ENCODE results near the gene CAMTA1. TPM values are rescaled to one million over a fixed set of nuclear protein-coding genes. Genes with fewer than 3 reads are reported as not detected.

Gene CAMTA1
- total RNA-seq, 1 experiment from 2014 or later: 69.5 TPM

- TF ChIP-seq ZBTB33 (IDR thresholded peaks at IDR 0.05; ENCODE audit: extremely low read depth, insufficient replicate concordance, low read length) (no peak), ATF3 (IDR thresholded peaks at IDR 0.05) (no peak), SIN3A (IDR thresholded peaks at IDR 0.05; ENCODE audit: low read depth) (no peak), SRF (IDR thresholded peaks at IDR 0.05; ENCODE audit: low read depth) (no peak)
Measured at GRCh38 chr1:7429290-7429689, 644.0 kb downstream of the CAMTA1 start (continued).

GRCh38 chr1:7430047-7430608, 644.9 kb downstream of the CAMTA1 start:
- H2AFZ ChIP-seq (ENCODE audit: low read depth, low read length, poor library complexity, severe bottlenecking): no peak overlapping the region
- no peak overlapping the region for H3K27ac ChIP-seq (ENCODE audit: low read depth, low read length)
- no peaks in the 10 kb centered on the region for H3K79me2 ChIP-seq (ENCODE audit: insufficient read depth, low read length)
- no peaks in the 10 kb centered on the region for H4K20me1 ChIP-seq (ENCODE audit: insufficient read depth)
- no peak overlapping the region for H3K4me2 ChIP-seq (ENCODE audit: low read length)
- DNase-seq (ENCODE audit: low read depth, low spot score): no peak
- no peaks in the 10 kb centered on the region for H3K9me3 ChIP-seq (ENCODE audit: control insufficient read depth in 1 of 2, insufficient read depth in 1 of 2, low read depth in 1 of 2, low read length in 2 of 2)
- ChIA-PET POLR2A (no interaction called here), RAD21 (ENCODE audit: low non-redundant PET in 1 of 2, low total read pairs in 2 of 2, uncharacterized antibody in 2 of 2, unreplicated experiment in 2 of 2) (no interaction called here), CTCF (no interaction called here)
- H3K9ac ChIP-seq (ENCODE audit: low read length): no peak overlapping the region
- no TSS peak for BruUV-seq (replicated peaks)
- H3K4me3 ChIP-seq (replicated peaks in 1 of 2; ENCODE audit: low read depth in 1 of 2, low read length in 2 of 2): no peak overlapping the region
- no peaks in the 10 kb centered on the region for H3K9me2 ChIP-seq (ENCODE audit: insufficient read depth)
- no peak for ATAC-seq
- TF ChIP-seq RAD21 (IDR thresholded peaks at IDR 0.05; ENCODE audit: low read depth) (no peak), SRF (IDR thresholded peaks at IDR 0.05; ENCODE audit: low read depth) (no peak), SIN3A (IDR thresholded peaks at IDR 0.05; ENCODE audit: low read depth) (no peak), ZFX (IDR thresholded peaks at IDR 0.05) (no peak), REST (IDR thresholded peaks at IDR 0.05; ENCODE audit: low read depth) (no peak), EGR1 (IDR thresholded peaks at IDR 0.05; ENCODE audit: low read depth) (no peak), TCF7L2 (IDR thresholded peaks at IDR 0.05; ENCODE audit: borderline replicate concordance, extremely low read depth, insufficient read depth, insufficient read length) (no peak), FOSL1 (IDR thresholded peaks at IDR 0.05; ENCODE audit: low read depth) (no peak), CBX3 (IDR thresholded peaks at IDR 0.05; ENCODE audit: low read depth) (no peak), ELF1 (IDR thresholded peaks at IDR 0.05; ENCODE audit: borderline replicate concordance, low read depth) (no peak), EZH2 (IDR thresholded peaks at IDR 0.05) (no peak)
- intact Hi-C loops (cut with micrococcal nuclease): no loop called here
- H3K36me3 ChIP-seq (ENCODE audit: control insufficient read depth in 1 of 2, insufficient read depth in 2 of 2, low read length in 2 of 2): no peaks in the 10 kb centered on the region
- no peaks in the 10 kb centered on the region for H3K27me3 ChIP-seq (ENCODE audit: insufficient read depth, low read length)
- no peaks in the 10 kb centered on the region; a peak in 1 of 4 replicates for H3K4me1 ChIP-seq (ENCODE audit: control insufficient read depth in 1 of 2, insufficient read depth in 2 of 2, low read length in 2 of 2)

Measured in HCT116 (cell line).